K562 (cell line): ENCODE measurements around the gene VSIG10L. TPM values are rescaled to one million over a fixed set of nuclear protein-coding genes. Genes with fewer than 3 reads are reported as not detected.

Experiments used
- ARID4B ChIP-seq: sonication (generic); formaldehyde crosslinking; IDR thresholded peaks from 2 replicates; pipeline ENCODE4 v1.8.0; 2022; ENCODE audit warnings: mild to moderate bottlenecking, missing genetic modification reagents
- CC2D1A ChIP-seq: fragments of 450-650 bp; IDR thresholded peaks from 2 replicates; pipeline ENCODE4 v1.6.1; 2017; ENCODE audit warnings: mild to moderate bottlenecking
- CCAR2 ChIP-seq: fragments of 200-400 bp; formaldehyde crosslinking; IDR thresholded peaks from 2 replicates; pipeline ENCODE4 v1.6.1; 2017; ENCODE audit warnings: mild to moderate bottlenecking, low read depth, low read length
- DNMT1 ChIP-seq: fragments of 450-650 bp; IDR thresholded peaks from 2 replicates; pipeline ENCODE4 v1.6.1; 2016; ENCODE audit warnings: antibody characterized with exemption, mild to moderate bottlenecking
- E2F4 ChIP-seq: sonication (generic); formaldehyde crosslinking; IDR thresholded peaks from 2 replicates; pipeline ENCODE4 v1.8.0; 2022; ENCODE audit warnings: mild to moderate bottlenecking, low read depth, missing genetic modification reagents
- ETV5 ChIP-seq: sonication (generic); formaldehyde crosslinking; IDR thresholded peaks from 2 replicates; pipeline ENCODE4 v1.4.0; 2020; ENCODE audit warnings: low read depth, mild to moderate bottlenecking, missing genetic modification reagents
- JUND ChIP-seq, 2 experiments: IDR thresholded peaks; 2 replicates in 1 of 2; 3 replicates in 1 of 2; pipeline ENCODE4 v1.6.1; 2011; ENCODE audit warnings: borderline replicate concordance in 2 of 2, low read depth in 2 of 2, low read length in 2 of 2, improper control_type of control experiment in 1 of 2, missing biosample characterization in 1 of 2, missing genetic modification characterization in 1 of 2, missing genetic modification reagents in 1 of 2
- RAD21 ChIP-seq, 2 experiments: fragments of 250-450 bp in 1 of 2; fragments of 450-650 bp in 1 of 2; sonication (Bioruptor Pico) in 1 of 2; formaldehyde crosslinking in 1 of 2; IDR thresholded peaks in 1 of 2; conservative IDR thresholded peaks in 1 of 2; 2 replicates each; pipeline versions ENCODE4 v1.4.0 to v1.8.0; 2020 to 2022; ENCODE audit warnings: mild to moderate bottlenecking in 2 of 2, moderate library complexity in 1 of 2
- RERE ChIP-seq: sonication (generic); formaldehyde crosslinking; IDR thresholded peaks from 2 replicates; pipeline ENCODE4 v1.8.0; 2023; ENCODE audit warnings: missing genetic modification reagents, mild to moderate bottlenecking, borderline replicate concordance
- polyA plus RNA-seq, 8 experiments: library from polyadenylated mRNA; depleted of rRNA in 4 of 8; stranded (reverse) in 5 of 8; unstranded in 3 of 8; fragments of >200 nt; fragmentation: Nextera tagmentation in 2 of 8; fragmentation: Illumina TruSeq in 1 of 8; extraction: Ambion mirVana in 2 of 8; extraction: Trizol in 1 of 8; gene quantifications; 2 replicates each; pipeline versions ENCODE4 v1.2.1 to v1.2.3, GENCODE V29; 2011 to 2014; ENCODE audit warnings: inconsistent platforms in 1 of 8, missing spikeins in 1 of 8
- total RNA-seq, 7 experiments: library from RNA; depleted of rRNA in 6 of 7; stranded (reverse); fragments of >200 nt in 6 of 7; fragmentation: Illumina TruSeq in 2 of 7; extraction: Trizol in 2 of 7; gene quantifications; 2 replicates each; pipeline versions ENCODE4 v1.2.1 to v1.2.3, GENCODE V29; 2011 to 2021; ENCODE audit warnings: low replicate concordance in 1 of 7
- TF ChIP-seq, protein P1 (sequence below): IDR thresholded peaks from 2 replicates; pipeline ENCODE4 v1.6.1; 2011; ENCODE audit warnings: borderline replicate concordance, low read depth, mild to moderate bottlenecking, moderate library complexity, low read length; ENCODE audit not compliant: insufficient read depth, poor library complexity, severe bottlenecking

VSIG10L gene
- total and polyA plus RNA-seq, 9 of the 15 experiments (the other 6 are each of a cell fraction or from before 2014, with no cell fraction given): 1.1 to 7.6 (median 2.2) TPM

GRCh38 chr19:51339687-51340656 lies 2.0 kb downstream of the VSIG10L start (continued):
- TF ChIP-seq ARID4B (CRISPR knock-in tag) (peak; percentile 93), CC2D1A (peak; percentile 41), DNMT1 (no peak), CCAR2 (no peak), RERE (peak; percentile 84; the same call in 1 of the 2 replicates), RAD21 (CRISPR knock-in tag; conservative IDR thresholded peaks at IDR 0.05 in 1 of 2, IDR thresholded peaks at IDR 0.05 in 1 of 2) (peak in 1 of 2 experiments; percentile 77; a peak in 3 of 4 replicates), ETV5 (CRISPR knock-in tag) (no peak), E2F4 (no peak), JUND (IDR thresholded peaks at IDR 0.05; ENCODE audit: borderline replicate concordance, low read depth, low read length) (0 out of 2 replicates have a peak, but pooled peaks have one; percentile 1), JUND (tag; IDR thresholded peaks at IDR 0.05; ENCODE audit: borderline replicate concordance, low read depth, low read length) (no peak; the same call in 2 of the 3 replicates)
- TF ChIP-seq, protein P1, sequence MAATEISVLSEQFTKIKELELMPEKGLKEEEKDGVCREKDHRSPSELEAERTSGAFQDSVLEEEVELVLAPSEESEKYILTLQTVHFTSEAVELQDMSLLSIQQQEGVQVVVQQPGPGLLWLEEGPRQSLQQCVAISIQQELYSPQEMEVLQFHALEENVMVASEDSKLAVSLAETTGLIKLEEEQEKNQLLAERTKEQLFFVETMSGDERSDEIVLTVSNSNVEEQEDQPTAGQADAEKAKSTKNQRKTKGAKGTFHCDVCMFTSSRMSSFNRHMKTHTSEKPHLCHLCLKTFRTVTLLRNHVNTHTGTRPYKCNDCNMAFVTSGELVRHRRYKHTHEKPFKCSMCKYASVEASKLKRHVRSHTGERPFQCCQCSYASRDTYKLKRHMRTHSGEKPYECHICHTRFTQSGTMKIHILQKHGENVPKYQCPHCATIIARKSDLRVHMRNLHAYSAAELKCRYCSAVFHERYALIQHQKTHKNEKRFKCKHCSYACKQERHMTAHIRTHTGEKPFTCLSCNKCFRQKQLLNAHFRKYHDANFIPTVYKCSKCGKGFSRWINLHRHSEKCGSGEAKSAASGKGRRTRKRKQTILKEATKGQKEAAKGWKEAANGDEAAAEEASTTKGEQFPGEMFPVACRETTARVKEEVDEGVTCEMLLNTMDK: peak; percentile 83
